ENCODE results near the gene ELMO1. TPM values are rescaled to one million over a fixed set of nuclear protein-coding genes. Genes with fewer than 3 reads are reported as not detected.

ELMO1 gene
- total RNA-seq, 1 experiment from 2014 or later: 1.1 TPM

GRCh38 chr7:37349979-37350590 lies 98.6 kb downstream of the ELMO1 start:
- POLR2A ChIA-PET: no interaction called here
- ATAC-seq: no peak
- Histone ChIP-seq H3K4me1 (ENCODE audit: control insufficient read depth in 1 of 2, insufficient read depth in 2 of 2, low read length in 2 of 2) (no peaks in the 10 kb centered on the region), H3K9me2 (ENCODE audit: insufficient read depth) (no peaks in the 10 kb centered on the region), H3K27me3 (ENCODE audit: insufficient read depth, low read length) (peaks cover 12% of the 10 kb centered on the region), H3K9ac (ENCODE audit: low read length) (no peak overlapping the region), H3K4me3 (replicated peaks in 1 of 2; ENCODE audit: low read depth in 1 of 2, low read length in 2 of 2) (no peak overlapping the region), H3K36me3 (ENCODE audit: control insufficient read depth in 1 of 2, insufficient read depth in 2 of 2, low read length in 2 of 2) (no peaks in the 10 kb centered on the region), H3K9me3 (ENCODE audit: control insufficient read depth in 1 of 2, insufficient read depth in 1 of 2, low read depth in 1 of 2, low read length in 2 of 2) (no peaks in the 10 kb centered on the region), H2AFZ (ENCODE audit: low read depth, low read length, poor library complexity, severe bottlenecking) (no peak overlapping the region), H3K27ac (ENCODE audit: low read depth, low read length) (no peak overlapping the region), H4K20me1 (ENCODE audit: insufficient read depth) (no peaks in the 10 kb centered on the region), H3K4me2 (ENCODE audit: low read length) (no peak overlapping the region), H3K79me2 (ENCODE audit: insufficient read depth, low read length) (no peaks in the 10 kb centered on the region)
- intact Hi-C loops (cut with micrococcal nuclease): no loop called here
- CTCF ChIA-PET: no interaction called here
- TF ChIP-seq SP1 (IDR thresholded peaks at IDR 0.05; ENCODE audit: low read depth) (no peak), ZNF274 (IDR thresholded peaks at IDR 0.05; ENCODE audit: low read depth, low read length) (no peak), EZH2phosphoT487 (IDR thresholded peaks at IDR 0.05; ENCODE audit: borderline replicate concordance) (no peak), ZFX (IDR thresholded peaks at IDR 0.05) (no peak), REST (IDR thresholded peaks at IDR 0.05; ENCODE audit: low read depth) (no peak), YY1 (IDR thresholded peaks at IDR 0.05; ENCODE audit: extremely low read depth, insufficient replicate concordance, low read depth, low read length) (no peak), CTCF (IDR thresholded peaks at IDR 0.05 in 2 of 3, conservative IDR thresholded peaks at IDR 0.05 in 1 of 3; ENCODE audit: borderline replicate concordance in 1 of 3, insufficient read depth in 1 of 3, low read depth in 2 of 3, low read length in 2 of 3) (no peak), ATF3 (IDR thresholded peaks at IDR 0.05) (no peak), CEBPB (IDR thresholded peaks at IDR 0.05; ENCODE audit: low read depth) (no peak), POLR2AphosphoS5 (IDR thresholded peaks at IDR 0.05; ENCODE audit: low read depth, low read length) (no peak), EZH2 (IDR thresholded peaks at IDR 0.05) (no peak)
- no TSS peak for BruUV-seq (replicated peaks)
- DNase-seq (ENCODE audit: low read depth, low spot score): no peak
- RAD21 ChIA-PET (ENCODE audit: low non-redundant PET in 1 of 2, low total read pairs in 2 of 2, uncharacterized antibody in 2 of 2, unreplicated experiment in 2 of 2): no interaction called here
